K562 (cell line): ENCODE data around the gene PRDX3. TPM values are rescaled to one million over a fixed set of nuclear protein-coding genes. Genes with fewer than 3 reads are reported as not detected.

Source experiments
- ATAC-seq: fragments of 200-7000 bp; cut with Tn5 transposase; 3 replicates; pipeline ENCODE4 v1.9.1; 2020; ENCODE audit warnings: moderate library complexity
- BruUV-seq: library from RNA; stranded (reverse); fragments of 400-500 nt; replicated peaks from 2 replicates; lab custom pipeline; 2021; lab: Mats Ljungman, UMichigan
- CTCF ChIA-PET: fragments of 300-600 bp; formaldehyde crosslinking; extraction: SDS; loops from one replicate; lab custom pipeline; 2021; ENCODE audit warnings: low intra/inter-chr PET ratio; lab: Yijun Ruan, JAX
- POLR2A ChIA-PET: fragments of 300-600, 350-650 bp; sonication (Branson Sonifier 250); formaldehyde crosslinking; extraction: SDS; loops from one replicate; lab custom pipeline; 2021; ENCODE audit warnings: antibody characterized with exemption, inconsistent platforms; lab: Yijun Ruan, JAX
- DNase-seq, 4 experiments: peaks; one replicate each; pipeline versions ENCODE4 v3.0.0 to v3.0.0-alpha.2; 2011 to 2018; ENCODE audit warnings: low spot score in 3 of 4, mixed read lengths in 3 of 4; ENCODE audit errors: extremely low read depth in 1 of 4
- FAIRE-seq: peaks from 2 replicates; lab custom pipeline; 2011; peaks lifted over from hg19 to GRCh38; lab: Jason Lieb, UNC
- H2AFZ ChIP-seq: 2 replicates; pipeline ENCODE4 v1.6.0; 2011; ENCODE audit warnings: low read depth, low read length, control low read depth, inconsistent platforms
- H3K27ac ChIP-seq: fragments of 200-600 bp; 3 replicates; pipeline ENCODE4 v1.8.0; 2011; ENCODE audit warnings: low read depth, mild to moderate bottlenecking, control low read depth, inconsistent platforms, low read length, moderate library complexity, mixed read lengths; ENCODE audit errors: extremely low read depth
- H3K27me3 ChIP-seq, 2 experiments: fragments of 300-600 bp in 1 of 2; 2 replicates in 1 of 2; 3 replicates in 1 of 2; pipeline versions ENCODE4 v1.6.0 to v1.8.0; 2011; ENCODE audit warnings: inconsistent platforms in 2 of 2, low read length in 2 of 2, mild to moderate bottlenecking in 1 of 2, mixed read lengths in 1 of 2, moderate library complexity in 1 of 2; ENCODE audit not compliant: control insufficient read depth in 2 of 2, insufficient read depth in 2 of 2
- H3K36me3 ChIP-seq: fragments of 300-600 bp; 3 replicates; pipeline ENCODE4 v1.8.0; 2011; ENCODE audit warnings: mild to moderate bottlenecking, low read length, inconsistent platforms; ENCODE audit not compliant: control insufficient read depth, insufficient read depth
- H3K4me1 ChIP-seq, 2 experiments: fragments of 200-600 bp in 1 of 2; replicated peaks in 1 of 2; 2 replicates in 1 of 2; 3 replicates in 1 of 2; pipeline versions ENCODE4 v1.5.1 to v1.8.0; 2011; ENCODE audit warnings: inconsistent platforms in 2 of 2, low read length in 2 of 2, mild to moderate bottlenecking in 1 of 2, mixed read lengths in 1 of 2, moderate library complexity in 1 of 2; ENCODE audit not compliant: control insufficient read depth in 2 of 2, insufficient read depth in 2 of 2
- H3K4me2 ChIP-seq: 2 replicates; pipeline ENCODE4 v1.6.1; 2011; ENCODE audit warnings: low read length, control low read depth, inconsistent platforms, mixed read lengths; ENCODE audit not compliant: insufficient read depth
- H3K4me3 ChIP-seq: fragments of 200-600 bp; sonication (generic), shearing (Covaris generic); 2 replicates; pipeline ENCODE4 v1.5.1; 2016; ENCODE audit warnings: control low read depth, inconsistent platforms
- H3K79me2 ChIP-seq: fragments of 200-600 bp; 3 replicates; pipeline ENCODE4 v1.8.0; 2011; ENCODE audit warnings: low read length, inconsistent platforms; ENCODE audit not compliant: control insufficient read depth, insufficient read depth
- H3K9ac ChIP-seq, 2 experiments: 2 replicates each; pipeline versions ENCODE4 v1.6.0 to v1.6.1; 2011; ENCODE audit warnings: low read depth in 2 of 2, low read length in 2 of 2, control low read depth in 1 of 2, inconsistent platforms in 1 of 2, mild to moderate bottlenecking in 1 of 2, mixed read lengths in 1 of 2; ENCODE audit not compliant: insufficient read depth in 1 of 2
- H3K9me1 ChIP-seq: one replicate; pipeline ENCODE4 v1.6.0; 2011; ENCODE audit warnings: inconsistent platforms, mild to moderate bottlenecking, low read length, moderate library complexity; ENCODE audit not compliant: control insufficient read depth, insufficient read depth
- H3K9me3 ChIP-seq: replicated peaks from 2 replicates; pipeline ENCODE4 v1.5.1; 2011; ENCODE audit warnings: low read depth, low read length, inconsistent platforms; ENCODE audit not compliant: control insufficient read depth, insufficient read depth
- H4K20me1 ChIP-seq: replicated peaks from 2 replicates; pipeline ENCODE4 v1.6.1; 2011; ENCODE audit warnings: low read length, inconsistent platforms, mixed read lengths; ENCODE audit not compliant: control insufficient read depth, insufficient read depth
- SMARCA5 ChIP-seq: fragments of 450-650 bp; IDR thresholded peaks from 2 replicates; pipeline ENCODE4 v1.6.1; 2016
- ZNF584 ChIP-seq: fragments of 200-800 bp; sonication (Bioruptor generic); IDR thresholded peaks from 2 replicates; pipeline ENCODE4 v1.6.1; 2016; ENCODE audit warnings: low read depth, mild to moderate bottlenecking, missing genetic modification characterization, missing compliant biosample characterization
- ZNF766 ChIP-seq: fragments of 200-800 bp; sonication (Bioruptor generic); conservative IDR thresholded peaks from 2 replicates; pipeline ENCODE4 v1.6.1; 2016; ENCODE audit warnings: missing genetic modification characterization, missing compliant biosample characterization
- WGBS: fragments of 100-300 bp; shearing (Covaris generic); methylation state at CpG from one replicate; pipeline ENCODE4 v1.1.6; 2016; ENCODE audit warnings: low coverage, mixed read lengths; ENCODE audit not compliant: insufficient coverage; ENCODE audit errors: missing lambda C conversion rate; 5-methylcytosine and 5-hydroxymethylcytosine counted together
- in situ Hi-C: fragments of 300-500 bp; cut with MboI; formaldehyde crosslinking; loops from 4 replicates; pipeline ENCODE4 v1.15.0; 2018; ENCODE audit warnings: inconsistent platforms, mixed read lengths
- intact Hi-C: fragments of 100-400 bp; cut with micrococcal nuclease; formaldehyde crosslinking; loops from 2 replicates; pipeline ENCODE4 v1.14.2; 2022
- polyA plus RNA-seq, 8 experiments: library from polyadenylated mRNA; depleted of rRNA in 4 of 8; stranded (reverse) in 5 of 8; unstranded in 3 of 8; fragments of >200 nt; fragmentation: Nextera tagmentation in 2 of 8; fragmentation: Illumina TruSeq in 1 of 8; extraction: Ambion mirVana in 2 of 8; extraction: Trizol in 1 of 8; gene quantifications; 2 replicates each; pipeline versions ENCODE4 v1.2.1 to v1.2.3, GENCODE V29; 2011 to 2014; ENCODE audit warnings: inconsistent platforms in 1 of 8, missing spikeins in 1 of 8
- total RNA-seq, 7 experiments: library from RNA; depleted of rRNA in 6 of 7; stranded (reverse); fragments of >200 nt in 6 of 7; fragmentation: Illumina TruSeq in 2 of 7; extraction: Trizol in 2 of 7; gene quantifications; 2 replicates each; pipeline versions ENCODE4 v1.2.1 to v1.2.3, GENCODE V29; 2011 to 2021; ENCODE audit warnings: low replicate concordance in 1 of 7
- TF ChIP-seq, protein P1 (sequence below), 2 experiments: fragments of 200-800 bp in 1 of 2; sonication (Bioruptor generic) in 1 of 2; sonication (generic) in 1 of 2; formaldehyde crosslinking in 1 of 2; IDR thresholded peaks in 1 of 2; conservative IDR thresholded peaks in 1 of 2; 2 replicates each; pipeline versions ENCODE4 v1.5.0 to v1.6.1; 2016 to 2020; ENCODE audit warnings: missing compliant biosample characterization in 1 of 2, missing genetic modification characterization in 1 of 2, missing genetic modification reagents in 1 of 2

Gene PRDX3
- total and polyA plus RNA-seq, 9 of the 15 experiments (the other 6 are each of a cell fraction or from before 2014, with no cell fraction given) = 122 to 994 (median 173) TPM

DNA sequence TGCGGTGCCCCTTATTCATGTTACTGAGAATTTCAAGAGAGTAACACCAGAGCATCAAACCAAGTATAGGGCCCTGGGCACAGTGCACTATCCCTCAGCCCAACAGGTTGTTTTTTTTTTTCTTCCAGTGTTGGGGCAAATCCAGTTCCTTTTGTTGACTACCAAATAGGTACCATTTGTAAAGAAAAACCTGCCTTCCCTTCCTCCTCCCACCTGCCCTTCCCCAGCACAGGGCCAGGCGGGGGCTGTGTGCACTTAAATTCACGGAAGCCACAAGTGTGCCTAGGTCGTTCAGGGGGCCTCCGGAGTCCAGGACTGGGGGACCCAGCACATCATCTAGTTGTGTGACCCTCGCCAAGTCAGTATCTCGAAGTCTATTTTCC is 12.5 kb downstream of the PRDX3 start:
- ATAC-seq = peak; percentile 4
- Histone ChIP-seq H3K79me2 (peaks cover 46% of the 10 kb centered on the region), H3K9me1 (no peaks in the 10 kb centered on the region), H3K4me2 (peak overlapping the region; percentile 98), H3K4me3 (peak overlapping the region; percentile 64), H3K27ac (peak overlapping the region; percentile 97), H3K9me3 (no peaks in the 10 kb centered on the region), H3K27me3 (no peaks in the 10 kb centered on the region), H3K9ac (peak overlapping the region; percentile 95 to 98), H2AFZ (peak overlapping the region; percentile 89), H3K36me3 (peaks cover 50% of the 10 kb centered on the region), H3K4me1 (peaks cover 37 to 44% of the 10 kb centered on the region in 2 experiments), H4K20me1 (no peaks in the 10 kb centered on the region)
- in situ Hi-C loops = no loop called here
- WGBS = 13% methylated on average over 6 of the region's 7 CpGs
- DNase-seq = peak in 1 of 4 experiments; percentile 32
- TF ChIP-seq ZNF584 (CRISPR knock-in tag) = 0 out of 2 replicates have a peak, but pooled peaks have one; percentile 18
- peak; percentile 33; the same call in 1 of the 2 replicates for TF ChIP-seq ZNF766
- TF ChIP-seq, protein P1, sequence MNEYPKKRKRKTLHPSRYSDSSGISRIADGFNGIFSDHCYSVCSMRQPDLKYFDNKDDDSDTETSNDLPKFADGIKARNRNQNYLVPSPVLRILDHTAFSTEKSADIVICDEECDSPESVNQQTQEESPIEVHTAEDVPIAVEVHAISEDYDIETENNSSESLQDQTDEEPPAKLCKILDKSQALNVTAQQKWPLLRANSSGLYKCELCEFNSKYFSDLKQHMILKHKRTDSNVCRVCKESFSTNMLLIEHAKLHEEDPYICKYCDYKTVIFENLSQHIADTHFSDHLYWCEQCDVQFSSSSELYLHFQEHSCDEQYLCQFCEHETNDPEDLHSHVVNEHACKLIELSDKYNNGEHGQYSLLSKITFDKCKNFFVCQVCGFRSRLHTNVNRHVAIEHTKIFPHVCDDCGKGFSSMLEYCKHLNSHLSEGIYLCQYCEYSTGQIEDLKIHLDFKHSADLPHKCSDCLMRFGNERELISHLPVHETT (CRISPR knock-in tag; conservative IDR thresholded peaks at IDR 0.05 in 1 of 2, IDR thresholded peaks at IDR 0.05 in 1 of 2) = 0 out of 4 replicates have a peak, but pooled peaks of 1 of the 2 experiments have one; percentile 16
- no peak for TF ChIP-seq SMARCA5
- peak; percentile 65 for FAIRE-seq
- ChIA-PET POLR2A (no interaction called here), CTCF (no interaction called here)
- BruUV-seq = no TSS peak
- intact Hi-C loops = no loop called here
